NCI-H187 (cell line): ENCODE results near the gene DACH1.

ENCODE experiments used
- DNase-seq, 2 experiments: peaks; one replicate each; lab custom pipeline; 2025; lab: John Stamatoyannopoulos, UW

The DACH1 gene

DNA sequence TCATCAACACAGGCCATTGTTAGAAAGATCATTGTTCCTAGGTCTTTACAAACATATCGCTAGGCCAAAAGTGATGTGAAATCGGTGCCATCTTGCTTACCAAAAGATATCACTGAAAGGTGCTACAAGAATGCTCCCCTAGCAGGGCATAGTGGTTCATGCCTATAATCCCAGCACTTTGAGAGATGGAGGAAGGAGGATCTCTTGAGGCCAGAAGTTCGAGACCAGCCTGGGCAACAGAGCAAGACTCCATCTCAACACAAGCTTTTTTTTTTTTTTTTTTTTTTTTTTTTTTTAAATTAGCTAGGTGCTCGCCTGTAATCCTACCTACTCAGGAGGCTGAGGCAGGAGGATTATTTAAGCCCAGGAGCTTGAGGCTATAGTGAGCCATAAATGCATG, 92.1 kb downstream of the DACH1 start:
- no peak for DNase-seq

DNA sequence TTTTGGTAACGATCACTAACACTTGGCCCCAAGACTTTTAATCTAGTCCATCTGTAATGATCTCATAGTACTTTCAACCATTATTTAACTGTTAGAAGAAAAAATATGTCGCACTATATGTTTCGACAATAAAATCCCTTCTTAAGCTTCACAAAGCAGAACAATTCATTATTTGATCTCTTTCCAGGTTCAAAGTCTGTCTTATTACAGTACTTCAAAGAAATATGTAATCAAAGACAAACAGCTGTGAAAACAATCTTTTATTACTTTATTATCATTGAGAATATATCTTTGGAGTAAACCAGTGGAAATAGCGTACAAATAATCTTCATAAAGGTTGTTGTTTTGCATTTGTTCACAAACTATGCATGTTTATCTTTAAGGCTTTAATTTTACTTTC, 93.5 kb downstream of the DACH1 start:
- DNase-seq, result no peak

DNA sequence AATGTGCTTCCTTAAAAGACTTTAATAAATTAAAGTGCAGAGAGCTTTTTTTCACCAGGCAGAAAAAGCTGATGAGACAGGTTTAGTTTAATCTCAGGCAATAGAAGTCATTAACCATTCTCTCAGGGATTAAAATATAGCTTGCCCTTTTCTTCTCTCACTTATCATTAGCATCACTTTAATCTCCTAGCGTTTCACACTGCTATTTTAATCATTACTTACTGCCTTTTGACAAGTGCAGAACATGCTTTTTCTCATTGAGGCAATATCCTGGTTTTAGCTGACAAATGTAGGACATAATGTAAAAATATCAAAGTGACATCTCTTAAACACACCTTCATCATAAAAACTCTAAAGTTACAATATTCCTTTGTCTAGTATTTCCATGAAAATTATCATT, 94.6 kb downstream of the DACH1 start:
- DNase-seq, result no peak

DNA sequence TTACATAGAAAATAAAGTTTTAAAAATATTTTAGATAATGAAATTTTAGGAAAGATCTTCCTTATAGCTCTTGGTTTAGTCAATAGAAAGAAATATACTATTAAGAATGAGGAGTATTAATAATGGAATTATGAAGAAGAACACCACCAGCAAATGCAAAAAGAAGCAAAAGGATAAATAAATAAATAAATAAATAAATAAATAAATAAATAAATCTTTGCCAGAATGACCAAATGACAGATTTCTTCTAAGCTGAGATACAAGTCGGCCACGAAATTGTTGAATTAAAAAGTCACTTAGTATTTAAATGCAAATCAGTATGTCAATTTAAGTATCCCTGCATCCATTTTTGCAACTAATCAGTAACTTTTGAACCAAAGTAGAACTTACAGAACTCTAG, 95.9 kb downstream of the DACH1 start:
- no peak for DNase-seq

DNA sequence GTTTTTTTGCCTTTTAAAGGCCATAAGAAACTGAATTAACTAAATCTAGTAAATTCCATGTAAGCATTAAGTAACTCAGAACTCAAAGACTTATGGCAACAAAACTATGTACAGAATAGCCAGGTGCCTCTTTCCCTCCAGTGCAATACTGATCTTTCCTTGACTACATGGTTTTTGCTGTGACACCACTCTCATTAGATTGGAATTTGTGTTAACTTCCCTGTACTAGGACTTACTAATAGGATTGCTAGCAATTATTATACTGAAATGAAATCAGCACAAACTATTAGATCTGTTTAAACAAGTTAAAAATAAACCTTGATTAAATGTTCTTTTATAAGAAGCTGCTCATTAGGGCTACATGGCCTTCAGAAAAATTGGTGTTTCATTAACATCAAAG, 96.3 kb downstream of the DACH1 start:
- DNase-seq, result no peak

DNA sequence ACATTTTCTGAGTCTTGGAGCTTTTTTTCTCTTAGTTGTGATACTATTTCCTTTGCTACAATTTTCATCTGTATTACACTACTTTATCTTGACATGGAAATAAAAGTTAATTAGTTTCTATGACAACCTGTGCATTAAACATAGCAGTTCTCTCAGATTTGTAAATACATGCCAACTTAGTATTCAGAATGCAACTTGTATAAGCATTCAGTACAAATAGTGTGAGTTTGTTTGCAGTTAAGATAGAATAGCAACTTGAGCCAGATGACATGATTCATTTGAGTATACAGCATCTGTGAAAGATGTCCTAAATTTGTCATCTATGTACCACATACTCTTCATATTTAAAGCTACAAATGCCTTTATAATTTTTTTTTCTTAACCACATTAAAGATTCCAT, 98.1 kb downstream of the DACH1 start:
- DNase-seq, result no peak

DNA sequence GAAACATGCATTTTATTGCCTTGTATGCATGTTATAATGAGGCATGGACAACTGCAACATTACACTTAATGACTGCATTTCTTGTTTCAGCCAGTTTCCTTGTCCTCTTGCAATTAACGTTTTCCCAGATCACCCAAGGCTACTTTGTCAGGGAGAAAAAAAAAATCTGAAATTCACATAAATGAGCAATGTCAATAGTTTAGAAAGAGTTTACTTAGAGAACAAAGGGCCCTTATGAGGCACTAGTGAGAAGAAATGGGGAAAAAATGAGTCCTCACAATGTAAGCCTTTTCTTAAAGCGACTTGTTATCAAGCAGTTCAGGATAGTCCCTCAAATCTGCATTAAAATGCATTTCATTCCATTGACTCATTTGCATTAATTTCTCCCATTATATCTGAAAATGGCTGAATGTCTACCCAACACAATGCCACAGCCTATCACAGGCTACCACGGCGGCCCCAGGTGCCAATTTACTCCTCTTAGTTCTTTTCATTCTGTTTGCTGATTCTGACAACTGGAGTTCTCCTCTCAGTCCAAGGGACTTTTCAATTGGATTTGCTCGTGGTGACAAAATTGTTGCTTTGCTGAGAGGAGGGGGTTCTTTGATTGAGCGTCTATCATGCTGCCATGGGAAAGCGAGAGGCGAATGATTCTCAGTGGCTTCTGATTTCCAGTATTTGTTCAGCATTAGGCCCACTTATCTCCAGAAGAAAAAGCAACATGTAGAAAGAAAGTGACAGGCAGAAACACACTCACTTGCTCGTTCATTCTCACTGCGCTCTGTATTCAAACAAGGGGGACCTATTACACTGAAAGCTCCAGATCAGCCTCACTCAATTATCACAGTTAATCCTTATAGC, 107.1 kb downstream of the DACH1 start:
- no peak for DNase-seq

DNA sequence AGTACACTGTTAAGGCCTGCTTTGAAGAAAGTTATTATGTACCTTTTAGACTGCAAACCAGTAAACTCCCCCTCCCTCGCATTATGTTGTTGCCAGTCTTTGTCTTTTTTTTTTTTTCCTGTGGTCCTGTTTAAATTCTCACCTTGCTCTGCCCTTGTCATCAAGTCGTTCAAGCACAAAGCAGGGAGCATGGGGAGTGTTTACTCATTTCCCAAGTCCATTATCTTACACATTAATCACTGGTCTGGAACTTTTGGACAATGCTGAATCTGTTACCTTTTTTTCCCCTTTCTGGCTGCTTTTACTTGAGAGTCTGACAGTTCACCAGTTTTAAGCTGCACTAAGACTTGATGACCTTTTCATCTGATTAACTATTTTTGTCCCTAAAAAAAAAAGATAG, 108.2 kb downstream of the DACH1 start:
- DNase-seq, result no peak

DNA sequence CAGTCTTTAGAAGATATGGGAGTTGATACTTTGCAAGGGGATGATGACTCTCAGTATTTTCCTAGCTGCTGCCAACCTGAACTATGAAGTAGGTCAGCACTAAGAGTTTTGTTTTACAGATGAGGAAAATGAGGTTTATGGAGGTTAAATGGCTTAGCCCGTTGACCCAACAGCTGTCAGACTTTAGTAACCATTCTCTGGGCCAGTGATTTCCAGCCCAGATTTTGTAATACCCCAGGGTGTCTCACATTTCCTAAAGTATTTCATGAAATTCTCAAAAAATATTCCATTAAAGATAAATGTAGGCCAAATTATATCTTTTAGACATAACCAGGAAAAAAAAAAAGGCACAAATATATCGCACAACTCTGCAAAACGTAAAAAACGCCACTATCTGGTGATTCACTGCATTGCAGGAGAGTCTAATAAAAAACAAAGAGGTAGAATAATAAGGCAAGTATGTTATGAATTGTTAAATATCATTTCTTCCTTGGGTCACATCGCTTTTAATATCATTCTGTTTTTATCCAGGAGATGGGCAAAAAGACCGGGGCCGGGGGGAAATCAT, 112.5 kb downstream of the DACH1 start:
- DNase-seq, result no peak

DNA sequence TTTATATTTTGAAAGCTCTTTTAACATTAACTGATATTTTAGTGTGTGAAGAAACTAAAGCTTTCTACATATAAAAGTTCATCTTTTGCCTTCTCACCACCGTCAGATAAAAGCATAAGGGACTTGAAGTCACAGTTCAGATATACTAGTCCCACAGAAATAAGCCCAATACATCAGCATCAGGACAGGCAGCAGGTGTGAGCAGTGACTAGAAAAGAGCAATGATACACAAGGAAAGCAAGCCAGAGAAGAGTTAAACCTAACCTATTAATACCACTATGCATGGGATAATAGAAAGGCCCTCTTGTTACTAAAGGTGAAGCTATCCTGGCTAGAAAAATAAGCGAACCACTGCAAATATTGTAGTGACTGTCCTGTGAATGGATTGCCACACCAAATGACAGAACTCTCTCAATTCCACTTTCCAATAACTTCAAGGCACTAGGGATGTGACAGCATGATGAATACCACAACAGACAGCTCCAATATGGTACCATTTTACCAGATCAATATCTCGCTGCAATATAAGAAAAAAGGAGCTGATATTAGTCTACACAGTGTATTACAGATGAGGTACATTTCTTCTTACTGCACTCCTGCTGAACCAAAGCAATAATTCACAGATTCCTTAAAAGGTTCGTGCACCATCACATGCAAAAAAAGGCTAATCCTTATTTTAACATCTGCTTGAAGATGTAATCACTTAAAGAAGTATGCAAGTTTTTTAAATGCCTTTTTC, 114.1 kb downstream of the DACH1 start:
- DNase-seq, result no peak

DNA sequence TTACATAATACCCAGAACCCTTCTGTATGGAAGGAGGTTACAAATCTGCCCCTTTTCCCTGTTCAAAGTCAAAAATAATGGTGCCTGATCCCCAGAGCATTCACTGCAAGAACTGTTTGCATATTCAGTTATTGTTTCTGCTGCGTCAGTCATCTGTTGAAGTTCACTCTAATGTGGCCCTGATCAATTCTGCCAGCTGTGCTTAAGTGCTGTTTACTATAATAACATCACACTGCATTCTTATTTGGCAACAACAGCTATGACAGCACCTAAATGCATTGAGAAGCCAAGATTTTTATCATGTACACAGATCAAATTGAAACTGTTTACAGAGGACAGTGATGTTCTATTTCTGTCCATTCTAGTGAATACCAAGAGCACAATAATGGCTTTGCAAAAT, 115.9 kb downstream of the DACH1 start:
- DNase-seq, result no peak

DNA sequence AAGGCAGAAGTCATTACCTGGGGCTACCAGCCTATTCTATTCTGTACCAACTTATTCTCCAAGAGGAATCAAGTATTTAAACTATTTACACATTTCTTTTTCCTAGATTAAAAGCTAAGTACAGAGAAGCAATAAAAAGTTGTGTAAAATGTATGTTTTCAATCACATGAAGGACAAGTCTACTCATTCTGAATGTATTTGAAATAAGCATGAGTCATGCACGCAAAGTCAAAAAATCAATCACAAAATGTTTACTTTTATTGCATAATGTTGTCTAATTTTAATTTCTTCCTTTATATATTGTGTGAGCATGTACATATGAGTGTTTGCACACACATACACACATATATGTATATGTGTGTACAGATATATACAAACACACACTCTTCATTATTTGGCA, 136.7 kb downstream of the DACH1 start:
- no peak for DNase-seq

DNA sequence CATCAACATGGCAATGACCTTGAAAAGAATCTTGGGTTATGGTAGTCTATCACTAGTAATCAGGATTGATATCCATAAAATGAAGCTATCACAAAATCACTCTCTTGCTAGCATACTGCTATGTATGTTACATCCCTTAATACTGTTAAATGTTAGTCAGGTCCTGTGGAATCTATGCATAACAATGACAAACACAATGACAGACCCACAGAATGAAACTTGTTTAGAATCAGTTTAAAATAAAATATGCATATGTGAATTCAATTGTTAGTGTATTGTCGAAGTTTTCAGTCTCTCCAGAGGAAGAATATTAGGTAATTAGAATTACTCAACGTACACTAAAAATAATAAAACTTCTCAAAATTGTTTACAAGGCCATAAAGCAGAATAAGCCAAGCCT, 137.6 kb downstream of the DACH1 start:
- no peak for DNase-seq

DNA sequence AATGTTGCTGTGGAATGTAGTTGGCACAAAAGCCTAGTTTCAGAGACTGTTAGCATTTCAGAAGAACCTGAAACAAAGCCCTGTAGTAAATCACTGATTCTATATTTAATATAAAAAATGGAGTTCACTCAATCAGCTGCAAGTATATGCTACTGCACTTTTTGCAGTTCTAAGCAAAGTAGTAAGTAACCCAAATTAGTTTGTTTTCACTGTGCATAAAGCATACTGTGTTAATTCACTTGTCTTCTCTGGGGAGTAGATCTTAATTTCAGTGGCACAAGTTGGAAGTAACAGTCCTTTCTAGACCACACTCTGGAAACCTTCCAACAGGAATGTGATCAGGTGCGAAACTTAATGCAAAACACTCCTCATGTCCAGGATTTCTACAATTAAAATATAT, 139.3 kb downstream of the DACH1 start:
- no peak for DNase-seq

DNA sequence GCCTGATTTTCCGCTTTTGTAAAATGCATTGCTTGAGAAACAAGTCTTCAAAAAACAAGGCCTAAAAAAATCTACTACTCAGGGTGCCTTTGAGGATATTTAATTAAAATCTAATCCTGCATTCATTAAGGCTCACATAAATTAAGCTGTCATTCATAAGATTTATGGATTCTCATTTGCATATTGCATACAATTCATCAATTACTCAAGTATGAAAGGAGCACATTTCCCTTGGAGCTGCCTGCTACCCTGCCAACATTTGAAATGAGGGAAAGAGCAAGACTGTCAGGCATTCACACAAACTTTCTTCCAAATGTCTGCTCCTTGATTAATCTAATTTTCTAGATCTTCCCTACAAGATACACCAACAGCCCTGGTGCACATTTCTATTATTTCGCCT, 140.0 kb downstream of the DACH1 start:
- no peak for DNase-seq

DNA sequence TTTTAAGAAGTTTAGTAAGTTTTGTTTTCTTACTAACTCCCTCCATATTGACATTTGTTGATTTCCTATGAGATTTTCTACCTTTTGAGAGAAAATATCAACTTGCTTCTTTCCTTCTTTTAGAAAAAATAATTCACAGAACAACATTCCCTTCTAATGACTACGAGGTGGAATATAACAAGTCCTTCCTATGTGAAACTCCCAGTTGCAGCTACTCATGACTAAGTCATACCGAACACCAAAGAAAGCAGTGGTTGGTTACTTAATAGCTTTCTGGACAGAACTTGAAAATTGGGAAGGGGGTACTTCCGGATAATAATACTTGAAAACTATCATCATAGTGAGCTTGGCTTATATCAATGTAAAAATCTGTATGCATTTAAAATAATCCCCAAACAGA, 144.8 kb downstream of the DACH1 start:
- DNase-seq, result no peak

DNA sequence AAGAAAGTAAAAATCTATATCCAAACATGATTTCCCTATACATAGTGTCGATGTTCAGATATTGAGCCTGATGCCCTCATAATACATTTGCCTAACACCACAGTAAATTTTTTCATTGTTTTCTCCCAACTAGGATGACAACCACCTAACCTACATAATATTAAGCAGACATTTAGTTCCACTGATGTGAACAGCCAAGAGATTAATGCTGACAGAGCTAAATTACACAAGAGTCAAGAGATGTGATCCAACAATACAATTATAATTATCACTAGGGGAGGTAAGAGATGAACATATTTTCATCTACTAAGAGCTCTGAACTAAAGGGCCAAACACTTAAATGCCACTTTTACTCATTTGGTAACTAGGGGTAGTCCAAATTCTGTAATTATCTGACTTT, 145.9 kb downstream of the DACH1 start:
- no peak for DNase-seq

DNA sequence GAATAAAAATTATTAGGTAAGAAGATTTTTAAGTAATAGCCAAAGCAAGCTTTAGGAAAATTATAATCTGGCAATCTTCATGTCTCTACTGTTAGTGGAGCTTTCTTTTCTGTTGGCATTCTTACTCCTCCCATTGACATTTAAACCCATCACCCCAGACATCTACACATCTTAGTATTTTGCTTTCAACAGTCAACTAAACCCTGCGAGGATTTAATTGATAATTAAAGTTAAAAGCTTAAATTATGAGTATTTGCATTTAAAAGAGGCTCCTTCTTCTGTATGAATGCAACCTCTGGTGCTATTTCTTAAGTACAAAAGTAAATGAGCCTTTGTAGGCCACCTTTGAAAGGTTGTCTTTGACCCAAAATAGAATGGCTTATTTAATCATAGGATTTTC, 148.1 kb downstream of the DACH1 start:
- no peak for DNase-seq

DNA sequence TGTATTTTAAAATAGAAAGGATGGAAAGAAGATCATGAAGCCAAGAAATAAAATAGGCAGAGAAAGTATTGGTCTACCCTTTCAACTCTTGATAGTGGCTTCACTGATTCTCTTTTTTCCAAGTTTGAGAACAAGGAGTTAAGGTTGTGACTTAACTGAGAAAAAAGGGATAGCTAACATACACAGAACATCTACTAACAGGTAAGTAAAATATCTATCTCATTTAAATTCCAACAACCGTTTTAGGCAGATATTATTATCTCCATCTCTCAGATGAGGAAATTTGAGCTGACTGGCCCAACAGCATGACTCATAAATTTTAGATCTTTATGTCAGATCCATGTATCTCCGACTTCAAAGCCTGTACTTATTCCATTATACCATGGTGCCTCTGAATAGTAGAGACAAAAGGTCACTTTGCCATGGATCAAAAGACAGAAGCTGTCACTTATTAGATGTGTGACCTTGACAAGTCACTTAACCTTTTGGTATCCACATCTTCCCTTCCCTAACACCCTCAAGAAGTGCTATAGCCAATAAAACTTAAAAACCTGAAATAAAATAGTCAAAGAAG, 152.1 kb downstream of the DACH1 start:
- DNase-seq, result no peak

DNA sequence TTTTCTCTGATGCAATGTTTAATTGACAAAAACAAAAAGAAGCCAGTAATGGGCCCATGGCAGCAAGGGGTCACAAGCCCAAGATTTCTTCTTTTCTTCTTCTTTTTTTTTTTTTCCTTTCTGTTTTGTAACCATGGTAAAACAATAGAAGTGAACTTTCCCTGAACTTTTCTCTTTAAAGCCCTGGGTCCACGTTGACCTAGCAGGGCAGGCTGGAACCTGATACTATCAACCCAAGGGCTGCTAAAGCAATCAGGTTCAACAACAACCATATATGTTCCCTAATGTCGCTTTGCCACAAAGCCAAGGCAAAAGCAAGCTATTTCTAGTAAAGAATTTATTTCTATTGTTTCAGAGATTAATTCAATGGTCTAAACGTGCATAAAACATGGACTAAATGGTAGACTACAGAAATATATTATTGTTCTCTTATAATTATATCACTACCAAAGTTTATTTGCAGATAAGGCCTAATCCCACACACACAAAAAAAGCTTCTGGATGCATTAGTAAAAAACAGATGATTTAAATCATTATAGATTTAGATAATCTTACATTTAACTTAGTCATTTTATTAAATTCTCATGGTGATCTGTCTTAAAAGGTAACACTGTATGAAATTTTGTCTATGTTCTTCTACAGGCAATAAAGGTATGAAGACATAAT, 153.9 kb downstream of the DACH1 start:
- no peak for DNase-seq

DNA sequence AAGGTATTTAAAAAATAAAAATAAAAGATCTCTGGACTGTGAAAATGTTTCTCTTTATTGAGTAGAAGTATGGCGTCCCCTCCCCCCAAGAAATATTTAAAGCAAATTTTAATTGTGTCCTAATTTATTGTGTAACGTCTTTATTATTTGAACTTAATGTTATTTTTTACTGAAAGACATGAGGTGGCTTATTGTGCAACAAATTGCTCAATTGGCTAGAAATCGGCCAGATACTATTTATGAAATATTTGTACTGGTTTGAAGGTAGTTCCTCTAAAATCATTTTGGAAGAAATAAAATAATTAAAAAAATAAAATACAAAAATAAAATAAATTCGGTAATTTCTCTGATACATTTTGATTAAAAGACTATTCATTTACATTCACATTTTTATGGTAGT, 162.3 kb downstream of the DACH1 start:
- no peak for DNase-seq

DNA sequence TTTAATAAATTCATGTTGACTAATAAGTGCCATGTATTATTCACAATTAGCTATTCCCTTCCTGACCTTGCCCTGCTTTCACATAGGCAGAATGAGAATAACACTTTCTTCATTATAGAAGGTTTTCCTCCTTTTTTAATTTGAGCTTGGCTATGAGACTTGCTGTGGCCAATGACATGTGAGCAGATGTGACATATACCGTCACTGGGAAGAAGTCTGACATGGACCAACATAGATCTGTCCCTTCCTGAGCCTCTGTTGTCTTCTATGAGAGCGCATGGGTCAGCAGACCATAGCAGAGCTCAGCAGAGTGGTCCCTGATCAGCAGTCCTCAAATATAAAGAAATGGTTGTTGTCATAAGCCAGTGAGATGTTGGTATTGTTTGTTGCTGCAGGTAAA, 163.9 kb downstream of the DACH1 start:
- no peak for DNase-seq
